DMS153 (cell line): ENCODE results near the gene CDS2.
A peak's percentile ranks its signal among the peaks of the same experiment; 100 is the strongest.
"Not testable (repeated sequence)": the region's sequence is repeated elsewhere in the genome, so short reads cannot be mapped to it uniquely, and the experiment has no call there.

Source experiments
- DNase-seq: peaks from one replicate; lab custom pipeline; 2025; lab: John Stamatoyannopoulos, UW

Gene CDS2

DNA sequence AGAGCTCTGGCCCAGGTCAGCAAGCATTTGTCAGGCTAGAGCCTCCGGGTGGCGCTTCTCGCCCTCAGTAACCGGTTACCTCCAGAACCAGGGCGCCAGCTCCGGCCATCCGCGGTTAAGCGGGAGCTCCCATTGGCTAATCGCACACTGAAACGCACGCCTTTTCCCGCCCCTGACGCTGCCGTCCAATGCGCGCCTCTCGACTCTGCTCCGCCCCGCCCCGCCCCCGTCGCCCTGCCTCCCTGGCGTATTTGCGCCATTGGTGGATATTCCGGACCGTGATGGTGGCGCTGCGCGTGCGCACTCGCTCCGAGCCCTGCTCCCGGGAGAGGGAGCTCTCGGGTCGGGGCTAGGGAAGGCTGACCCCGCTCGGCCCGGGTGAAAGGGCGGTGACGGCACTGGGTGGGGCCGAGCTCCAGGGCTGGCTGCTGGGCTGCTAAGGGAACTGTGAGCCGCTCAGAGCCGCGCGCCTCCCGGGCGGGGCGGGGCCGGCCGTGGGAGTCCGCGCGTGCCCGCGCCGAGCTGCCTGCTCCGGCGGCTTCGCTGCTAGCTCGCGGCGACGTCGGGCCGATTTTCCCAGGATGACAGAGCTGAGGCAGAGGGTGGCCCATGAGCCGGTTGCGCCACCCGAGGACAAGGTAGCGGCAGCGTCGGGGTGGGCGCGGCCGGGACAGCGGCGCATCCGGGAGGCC lies at the start of gene CDS2:
Gene CDS2, plus strand, starts transcription at position 497 of the 692 bp plus-strand sequence. Its CDS starts 85 bp downstream, at position 582.
- peak; percentile 98 for DNase-seq

GRCh38 chr20:5077761-5078387 lies 48.9 kb upstream of the CDS2 start:
- no peak for DNase-seq

GRCh38 chr20:5078399-5078958 lies 48.3 kb upstream of the CDS2 start:
- no peak for DNase-seq

- DNase-seq = no peak
Observed at GRCh38 chr20:5080384-5080877, 46.4 kb upstream of the CDS2 start.

DNA sequence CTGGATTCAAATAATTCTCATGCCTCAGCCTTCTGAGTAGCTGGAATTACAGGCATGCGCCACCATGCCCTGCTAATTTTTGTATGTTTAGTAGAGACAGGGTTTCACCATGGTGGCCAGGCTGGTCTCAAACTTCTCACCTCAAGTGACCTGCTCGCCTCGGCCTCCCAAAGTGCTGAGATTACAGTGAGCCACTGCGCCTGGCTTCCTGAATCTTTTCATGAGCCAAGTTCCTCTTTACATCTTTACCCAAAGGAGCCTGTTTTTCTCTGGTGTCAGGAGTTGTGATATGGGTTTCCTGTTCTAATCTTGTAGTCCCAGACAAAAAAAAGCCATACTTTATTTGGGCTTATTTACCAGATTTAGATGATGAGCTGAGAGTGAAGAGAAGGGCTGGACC lies 41.4 kb upstream of the CDS2 start:
- no peak for DNase-seq

- no peak for DNase-seq
Observed at GRCh38 chr20:5088688-5089087, 38.1 kb upstream of the CDS2 start.

DNA sequence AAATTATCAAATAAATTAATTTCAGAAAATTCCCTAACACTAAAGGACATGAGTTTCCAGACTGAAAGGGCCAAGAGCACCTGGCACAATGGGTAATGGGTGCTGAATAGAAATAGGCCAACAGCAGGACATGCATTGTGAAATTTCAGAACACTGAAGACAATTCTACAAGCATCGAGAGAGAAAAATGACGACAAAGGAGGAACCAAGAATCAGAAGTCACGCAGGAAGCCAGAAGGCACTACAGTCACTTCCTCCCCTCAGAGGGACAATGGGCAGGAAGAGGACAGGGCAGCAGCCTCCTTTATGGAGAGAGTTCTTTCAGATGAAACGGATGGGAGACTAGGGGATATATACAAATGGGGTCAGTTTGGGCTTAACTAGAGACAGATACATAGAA lies 36.6 kb upstream of the CDS2 start:
- no peak for DNase-seq

GRCh38 chr20:5091902-5092301 lies 34.9 kb upstream of the CDS2 start:
- no peak for DNase-seq

- no peak for DNase-seq
Observed at GRCh38 chr20:5092765-5093339, 34.0 kb upstream of the CDS2 start.

- DNase-seq = no peak
Observed at GRCh38 chr20:5095454-5095853, 31.4 kb upstream of the CDS2 start.

GRCh38 chr20:5095931-5096330 lies 30.9 kb upstream of the CDS2 start:
- DNase-seq = no peak

GRCh38 chr20:5096463-5096862 lies 30.3 kb upstream of the CDS2 start:
- no peak for DNase-seq

DNA sequence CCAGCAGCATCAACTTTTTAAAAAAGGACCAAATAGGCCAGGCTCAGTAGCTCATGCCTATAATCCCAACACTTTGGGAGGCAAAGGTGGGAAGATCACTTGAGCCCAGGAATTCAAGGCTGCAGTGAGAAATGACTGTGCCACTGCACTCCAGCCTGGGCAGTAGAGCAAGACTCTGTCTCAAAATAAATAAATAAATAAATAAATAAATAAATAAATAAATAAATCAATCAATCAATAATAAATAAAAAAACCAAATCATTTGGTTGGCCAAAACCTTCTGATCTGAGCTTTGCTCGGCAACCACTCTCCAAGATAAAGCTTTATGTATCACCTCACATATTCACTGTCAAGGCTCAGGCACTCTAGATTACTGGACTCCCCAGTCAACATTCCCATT lies 27.8 kb upstream of the CDS2 start:
- not testable (repeated sequence) for DNase-seq

- DNase-seq = not testable (repeated sequence)
Observed at GRCh38 chr20:5099909-5100308, 26.9 kb upstream of the CDS2 start.

- DNase-seq = no peak
Observed at GRCh38 chr20:5100684-5101347, 26.0 kb upstream of the CDS2 start.

GRCh38 chr20:5104479-5104878 lies 22.3 kb upstream of the CDS2 start:
- no peak for DNase-seq

DNA sequence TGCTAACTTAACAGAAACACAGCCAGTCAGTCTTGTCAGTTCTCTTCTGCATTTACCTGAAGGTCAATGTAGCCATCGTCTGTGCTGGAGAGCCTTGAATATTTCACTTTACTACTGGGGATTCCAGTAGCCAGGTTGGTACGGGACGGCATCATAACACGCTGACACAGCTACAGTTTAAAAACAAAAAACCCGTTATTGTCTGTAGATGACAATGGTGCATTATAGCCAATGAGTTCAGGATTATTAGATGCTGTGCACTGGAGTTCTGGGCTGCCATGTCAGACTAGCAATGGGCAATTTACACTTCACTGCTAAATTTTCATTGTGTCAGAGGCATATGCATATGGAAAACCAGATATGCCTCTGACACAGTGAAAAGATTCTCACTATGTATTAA lies 17.5 kb upstream of the CDS2 start:
- DNase-seq = no peak

DNA sequence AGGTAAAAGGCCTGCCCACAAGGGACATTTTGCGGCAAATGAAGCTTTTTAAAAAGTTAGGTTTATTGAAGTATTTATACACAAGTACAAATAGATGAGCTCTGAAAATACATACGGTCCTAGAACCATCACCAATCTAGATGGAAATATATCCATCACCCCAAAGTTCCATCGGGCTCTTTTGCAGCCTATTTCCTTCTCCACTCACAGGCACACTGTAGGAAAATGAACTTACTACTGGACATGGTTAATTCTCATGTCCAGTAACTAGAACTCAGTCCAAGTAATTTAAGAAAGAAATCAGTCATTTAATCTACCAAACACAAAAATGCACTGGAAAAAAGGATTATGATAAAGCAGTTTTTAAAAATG lies 13.2 kb upstream of the CDS2 start:
- DNase-seq = no peak

GRCh38 chr20:5114403-5114802 lies 12.4 kb upstream of the CDS2 start:
- no peak for DNase-seq

DNA sequence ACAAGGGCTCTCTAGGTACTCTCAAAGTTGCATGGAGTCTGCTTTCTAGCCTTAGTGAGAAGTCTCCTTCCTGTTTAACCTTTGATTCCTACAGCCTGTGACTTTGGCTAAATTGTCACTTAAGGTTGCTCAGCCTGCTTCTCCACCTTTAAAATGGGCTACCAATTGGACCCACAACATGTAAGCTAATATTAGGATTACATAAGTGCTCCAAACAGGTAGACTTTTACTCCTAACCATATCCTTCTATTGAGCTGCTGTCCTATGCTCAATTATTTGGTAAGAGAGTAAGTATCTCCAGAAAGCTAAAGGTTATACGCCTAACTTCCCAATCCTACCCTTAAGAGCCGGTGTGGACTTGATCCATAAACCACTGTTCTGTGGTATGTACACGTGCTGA lies 9.9 kb upstream of the CDS2 start:
- DNase-seq = no peak

DNA sequence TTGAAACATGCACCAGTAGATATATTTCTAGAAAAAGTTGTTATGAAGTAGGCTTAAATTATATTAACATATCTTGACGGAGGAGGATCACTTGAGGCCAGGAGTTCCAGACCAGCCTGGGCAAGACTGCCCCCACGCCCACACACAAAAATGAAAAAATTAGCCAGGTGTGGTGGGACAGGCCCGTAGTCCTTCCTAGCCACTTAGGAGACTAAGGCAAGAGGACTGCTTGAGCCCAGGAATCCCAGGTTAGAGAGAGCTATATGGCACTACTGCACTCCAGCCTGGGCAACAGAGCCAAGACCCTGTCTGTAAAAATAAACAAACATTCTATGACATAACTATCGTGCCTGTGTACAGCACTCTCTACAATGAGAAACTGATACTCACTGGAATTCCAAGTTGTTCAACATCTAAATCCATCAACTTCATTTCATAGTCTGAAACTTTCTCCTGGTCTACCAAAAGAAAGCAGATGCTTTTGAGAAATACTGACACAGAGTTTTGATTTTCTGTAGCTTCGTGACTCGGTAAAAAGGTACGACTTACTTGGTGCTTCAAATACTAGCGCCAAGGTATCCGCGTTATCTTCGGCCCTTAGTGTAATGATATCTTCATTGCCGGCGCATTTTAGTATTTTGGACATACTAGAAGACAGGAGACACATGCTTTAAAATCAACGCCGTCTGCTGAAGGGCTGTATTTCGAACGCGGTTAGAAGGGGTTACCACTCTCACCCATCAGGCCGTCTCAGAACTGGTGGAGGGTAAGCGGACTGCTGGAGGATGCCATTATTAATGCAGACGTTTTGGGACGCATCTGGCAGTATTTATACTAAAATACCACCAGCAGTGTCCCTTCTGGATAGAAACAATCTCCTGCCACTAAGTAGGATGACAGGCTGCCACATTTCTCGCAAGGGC lies 8.3 kb upstream of the CDS2 start:
- no peak for DNase-seq

DNA sequence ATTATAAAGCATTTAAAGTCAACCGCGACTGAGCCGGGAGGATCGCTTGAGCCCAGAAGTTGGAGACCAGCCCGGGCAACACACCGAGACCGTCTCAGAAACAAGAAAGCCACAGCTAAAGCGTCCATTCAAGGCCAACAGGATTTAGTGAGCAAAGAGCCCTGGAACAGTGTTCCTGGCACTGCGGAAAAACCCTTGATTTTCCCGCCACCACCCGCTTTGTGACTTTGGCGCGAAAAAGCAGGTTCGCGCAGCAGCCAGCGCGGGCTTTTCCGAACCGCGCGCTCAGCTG lies 7.7 kb upstream of the CDS2 start:
- DNase-seq = no peak
